GM19239 (cell line): ENCODE results near the gene DHRS13.
"Not testable (repeated sequence)": the region's sequence is repeated elsewhere in the genome, so short reads cannot be mapped to it uniquely, and the experiment has no call there.

Experiments
- DNase-seq: peaks from one replicate; pipeline ENCODE4 v3.0.0; 2011; ENCODE audit warnings: low spot score; ENCODE audit not compliant: insufficient read length
- FAIRE-seq: peaks from 2 replicates; lab custom pipeline; 2011; peaks lifted over from hg19 to GRCh38; lab: Jason Lieb, UNC

DHRS13 gene

GRCh38 chr17:28864991-28865849 is 37.7 kb downstream of the DHRS13 start:
- no peak for FAIRE-seq
- DNase-seq: no peak

DNA sequence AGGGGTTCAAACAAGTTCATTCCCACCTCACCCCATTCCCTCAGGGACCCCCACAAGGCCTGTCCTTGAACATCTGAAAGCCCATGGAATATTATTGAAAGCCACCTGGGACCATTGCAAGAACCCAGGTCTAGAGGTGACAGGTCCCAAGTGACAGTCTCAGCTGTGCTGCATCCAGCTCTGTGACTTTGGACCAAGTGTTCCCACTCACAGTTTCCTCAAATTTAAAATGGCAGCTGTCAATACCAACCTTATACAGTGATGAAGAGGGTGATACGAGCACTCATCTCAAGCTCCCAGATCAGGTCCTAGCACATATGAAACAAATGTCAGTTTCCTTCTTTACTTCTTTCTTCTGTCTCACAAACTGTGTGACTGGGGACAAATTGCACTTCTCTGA is 38.9 kb downstream of the DHRS13 start:
- no peak for FAIRE-seq
- no peak for DNase-seq

- FAIRE-seq (no peak), DNase-seq (no peak)
Observed at GRCh38 chr17:28862561-28862960, 40.3 kb downstream of the DHRS13 start.

DNA sequence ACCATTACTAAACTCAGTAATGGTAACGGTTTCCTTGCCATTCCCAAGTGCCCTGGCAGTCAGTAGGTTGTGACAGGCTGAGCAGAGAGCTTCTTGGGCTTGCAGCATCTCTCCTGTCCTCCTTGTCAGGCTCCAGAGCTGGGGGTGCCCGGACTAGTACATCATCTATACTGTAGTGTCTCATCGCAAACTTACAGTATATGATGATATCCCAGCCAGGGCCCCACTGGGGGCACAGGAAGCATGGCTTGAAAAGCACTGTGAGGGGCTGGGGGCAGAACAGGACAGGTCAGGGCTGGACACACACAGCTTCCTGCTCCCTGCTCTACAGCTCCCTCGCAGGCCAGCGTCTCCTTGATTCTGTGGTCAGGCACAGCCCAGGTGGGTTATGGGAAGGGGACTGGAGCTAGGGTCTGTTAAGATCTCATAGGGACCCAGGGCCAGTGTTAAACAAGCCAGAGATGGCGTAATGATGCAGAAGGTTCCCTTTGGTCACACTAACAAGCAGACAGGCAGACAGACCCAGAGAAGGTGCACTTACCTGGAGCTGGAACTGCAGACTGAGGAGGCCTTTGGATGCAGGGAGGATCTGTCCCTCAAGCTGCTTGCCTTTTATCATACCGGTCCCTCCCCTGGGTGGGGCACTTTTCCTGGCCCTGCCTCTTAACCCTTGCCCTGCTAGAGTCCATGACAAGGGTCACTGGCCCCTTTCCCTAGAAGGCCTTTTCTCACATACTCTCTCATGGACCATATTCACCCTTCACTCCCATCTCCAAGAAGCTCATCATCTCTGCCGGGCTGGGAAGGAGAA is 41.3 kb downstream of the DHRS13 start:
- no peak for DNase-seq
- no peak for FAIRE-seq

GRCh38 chr17:28860363-28860808 is 42.5 kb downstream of the DHRS13 start:
- DNase-seq: no peak
- no peak for FAIRE-seq

DNA sequence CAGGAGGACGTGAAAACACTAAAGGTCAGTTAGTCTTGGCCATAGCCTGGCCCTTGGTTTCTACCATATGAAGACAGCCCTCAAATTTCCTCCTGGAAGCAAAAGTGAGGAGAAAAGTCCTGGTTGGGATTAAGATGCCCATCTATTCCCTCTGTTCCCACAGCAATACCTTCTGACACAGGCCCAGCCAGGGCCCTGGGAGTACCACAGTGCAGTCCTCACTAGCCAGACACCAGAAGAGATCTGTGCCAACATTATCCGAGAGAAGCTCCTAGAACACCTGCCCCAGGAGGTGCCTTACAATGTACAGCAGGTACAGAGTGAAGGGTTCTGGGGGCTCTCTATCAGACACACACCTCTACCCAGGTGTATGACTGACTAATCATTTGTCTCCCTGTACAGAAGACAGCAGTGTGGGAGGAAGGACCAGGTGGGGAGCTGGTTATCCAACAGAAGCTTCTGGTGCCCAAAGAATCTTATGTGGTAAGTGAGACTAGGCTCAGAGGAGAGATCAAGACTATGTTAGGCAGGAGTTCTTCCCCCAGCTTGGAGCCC is 44.0 kb downstream of the DHRS13 start:
- DNase-seq (no peak), FAIRE-seq (no peak)

DNA sequence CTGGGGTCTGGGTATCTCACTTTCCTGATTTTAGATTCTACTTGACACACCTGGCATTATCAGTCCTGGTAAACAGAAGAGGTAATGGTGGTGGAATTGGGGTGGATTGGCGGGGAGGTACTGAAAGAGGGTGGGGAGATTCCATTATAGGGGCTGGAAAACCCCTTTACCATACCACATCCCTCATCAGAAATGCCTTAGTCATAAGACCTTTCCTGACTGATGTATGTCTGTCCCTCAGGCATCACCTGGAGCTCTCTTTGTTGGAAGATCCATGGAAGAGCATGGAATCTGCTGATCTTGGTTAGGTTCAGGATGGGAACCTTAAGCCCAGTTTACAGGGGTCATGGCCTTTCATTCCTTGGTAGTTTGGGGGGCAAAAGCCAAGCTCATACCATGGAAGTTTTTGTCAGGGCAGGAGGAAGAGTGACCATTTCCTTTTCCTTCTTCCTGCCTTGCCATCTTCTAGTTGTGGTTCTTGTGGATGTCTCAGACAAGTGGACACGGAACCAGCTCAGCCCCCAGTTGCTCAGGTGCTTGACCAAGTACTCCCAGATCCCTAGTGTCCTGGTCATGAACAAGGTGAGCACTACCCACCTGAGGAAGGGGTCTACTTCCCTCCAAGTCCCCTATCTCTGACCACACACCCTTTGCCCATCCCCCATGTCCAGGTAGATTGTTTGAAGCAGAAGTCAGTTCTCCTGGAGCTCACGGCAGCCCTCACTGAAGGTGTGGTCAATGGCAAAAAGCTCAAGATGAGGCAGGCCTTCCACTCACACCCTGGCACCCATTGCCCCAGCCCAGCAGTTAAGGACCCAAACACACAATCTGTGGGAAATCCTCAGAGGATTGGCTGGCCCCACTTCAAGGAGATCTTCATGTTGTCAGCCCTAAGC is 44.7 kb downstream of the DHRS13 start:
- DNase-seq: no peak
- no peak for FAIRE-seq

GRCh38 chr17:28856028-28856574 is 46.8 kb downstream of the DHRS13 start:
- no peak for DNase-seq
- FAIRE-seq: no peak

GRCh38 chr17:28855336-28855679 is 47.6 kb downstream of the DHRS13 start:
- no peak for DNase-seq
- FAIRE-seq: no peak

DNA sequence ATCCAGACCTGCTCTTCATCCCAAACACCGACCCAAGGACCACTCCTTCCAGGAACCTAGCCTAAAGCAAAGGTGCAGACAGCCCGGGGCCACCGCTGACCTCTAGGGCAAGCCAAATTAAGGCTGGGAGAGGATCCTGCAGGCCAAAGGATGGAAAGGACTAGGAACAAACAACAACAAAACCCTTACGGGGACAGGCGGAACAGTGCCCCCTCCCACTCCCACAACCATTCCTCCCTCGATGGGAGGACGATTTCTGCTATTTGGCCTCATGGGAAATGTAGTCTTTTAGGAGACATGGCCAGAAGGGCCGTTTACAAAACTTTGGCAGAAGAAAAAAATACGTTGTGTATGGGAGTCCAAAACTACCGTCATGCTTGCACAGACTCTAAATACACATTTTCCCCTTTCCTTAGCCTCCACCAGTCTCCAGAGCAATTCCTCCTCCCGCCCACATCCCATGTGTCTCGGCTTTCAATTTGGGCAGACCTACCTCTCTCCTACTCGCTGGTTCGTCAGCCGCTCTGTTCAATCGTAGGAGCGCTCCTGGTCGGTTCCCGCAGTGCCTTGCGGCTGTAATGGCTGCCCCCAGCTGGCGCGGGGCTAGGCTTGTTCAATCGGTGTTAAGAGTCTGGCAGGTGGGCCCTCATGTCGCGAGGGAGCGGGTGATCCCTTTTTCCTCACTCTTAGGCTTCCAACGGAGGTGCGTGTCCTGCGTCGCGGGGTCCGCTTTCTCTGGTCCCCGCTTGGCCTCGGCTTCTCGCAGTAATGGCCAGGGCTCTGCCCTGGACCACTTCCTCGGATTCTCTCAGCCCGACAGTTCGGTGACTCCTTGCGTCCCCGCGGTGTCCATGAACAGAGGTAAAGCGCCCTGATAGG is 48.2 kb downstream of the DHRS13 start, which contains the start of gene ERAL1:
TSS of gene ERAL1 (plus strand) at position 560 of the 879 bp plus-strand sequence. CDS start at position 579, 19 bp downstream.
- FAIRE-seq: peak; percentile 97
- DNase-seq: peak; percentile 89

DNA sequence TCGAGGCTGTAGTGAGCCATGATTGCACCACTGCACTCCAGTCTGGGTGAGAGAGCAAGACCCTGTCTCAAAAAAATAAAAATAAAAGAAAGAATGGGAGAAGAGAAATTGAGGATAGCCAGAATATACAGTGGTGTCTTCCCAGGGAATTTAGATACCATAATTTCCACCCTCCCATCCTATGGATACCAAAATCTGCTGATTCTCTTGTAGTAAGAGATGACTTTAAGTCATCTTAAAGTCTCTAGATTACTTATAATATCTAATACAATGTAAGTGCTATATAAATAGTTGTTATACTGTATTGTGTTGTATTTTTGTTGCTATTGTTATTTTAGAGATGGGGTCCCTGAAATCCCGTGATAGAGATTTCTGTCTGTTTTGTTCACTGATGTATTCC is 49.6 kb downstream of the DHRS13 start:
- DNase-seq (no peak), FAIRE-seq (no peak)

- DNase-seq (no peak), FAIRE-seq (no peak)
Observed at GRCh38 chr17:28849281-28849680, 53.6 kb downstream of the DHRS13 start.

DNA sequence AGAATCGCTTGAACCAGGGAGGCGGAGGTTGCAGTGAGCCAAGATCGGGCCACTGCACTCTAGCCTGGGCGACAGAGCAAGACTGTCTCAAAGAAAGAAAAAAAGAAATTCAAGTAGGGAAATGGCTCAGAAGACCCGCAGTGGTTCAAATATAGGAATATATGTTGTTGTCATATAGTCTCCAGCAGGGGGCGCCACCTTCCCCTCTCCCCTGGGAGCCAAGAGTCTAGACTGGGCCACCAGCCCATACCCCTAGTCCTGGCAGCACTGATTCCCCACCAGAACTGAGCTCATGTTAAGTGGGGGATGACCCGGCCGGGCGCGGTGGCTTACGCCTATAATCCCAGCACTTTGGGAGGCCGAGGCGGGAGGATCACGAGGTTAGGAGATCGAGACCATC is 54.2 kb downstream of the DHRS13 start:
- DNase-seq: peak; percentile 56
- not testable (repeated sequence) for FAIRE-seq
